GM15510 (cell line): ENCODE measurements around the gene CASKIN1.

ENCODE experiments used
- POLR2A ChIP-seq: IDR thresholded peaks from 3 replicates; pipeline ENCODE4 v1.6.1; 2011; ENCODE audit warnings: borderline replicate concordance; ENCODE audit not compliant: insufficient read length; ENCODE audit errors: extremely low read depth

CASKIN1 gene

GRCh38 chr16:2179107-2179501 lies 17.3 kb downstream of the CASKIN1 start:
- TF ChIP-seq POLR2A, result no peak

DNA sequence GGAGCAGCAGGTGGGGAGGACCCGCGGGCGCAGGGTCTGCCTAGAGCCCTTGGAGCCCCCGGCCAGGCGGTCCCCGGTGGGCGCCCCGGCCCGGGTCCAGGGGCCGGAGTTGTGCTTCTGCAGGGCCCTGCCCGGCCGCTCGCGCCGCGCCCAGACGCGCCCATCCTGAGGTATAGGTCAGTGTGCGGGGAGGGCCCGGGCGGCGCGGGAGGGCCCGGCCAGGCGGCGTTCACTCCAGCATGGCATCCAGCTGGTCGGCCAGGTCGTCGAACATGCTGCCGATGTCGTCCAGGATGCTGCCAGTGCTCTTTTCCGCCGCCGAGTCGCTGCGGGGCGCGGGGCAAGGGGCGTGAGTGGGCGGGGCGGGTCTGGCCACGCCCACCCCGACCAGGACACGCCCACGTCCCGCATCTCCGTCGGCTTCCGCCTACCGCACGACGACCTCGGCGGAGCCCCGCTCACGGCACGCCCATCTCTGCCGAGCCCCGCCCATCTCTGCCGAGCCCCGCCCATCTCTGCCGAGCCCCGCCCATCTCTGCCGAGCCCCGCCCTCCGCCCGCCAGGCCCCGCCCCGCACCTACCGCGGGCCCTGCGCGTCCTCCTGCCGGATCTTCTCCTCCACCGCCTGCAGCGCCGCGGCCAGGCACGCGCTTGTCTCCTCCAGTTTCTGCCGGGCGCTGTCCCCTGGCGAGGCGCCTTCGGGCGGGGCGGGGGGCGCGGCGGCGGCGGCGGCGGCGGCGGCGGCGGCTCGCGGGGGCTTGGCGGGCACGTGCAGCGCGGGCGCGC lies 17.9 kb downstream of the CASKIN1 start:
- no peak for TF ChIP-seq POLR2A

GRCh38 chr16:2177561-2177960 lies 18.8 kb downstream of the CASKIN1 start:
- TF ChIP-seq POLR2A, result no peak

- TF ChIP-seq POLR2A, result no peak
These were observed 19.3 kb downstream of the CASKIN1 start for GRCh38 chr16:2177101-2177500.

DNA sequence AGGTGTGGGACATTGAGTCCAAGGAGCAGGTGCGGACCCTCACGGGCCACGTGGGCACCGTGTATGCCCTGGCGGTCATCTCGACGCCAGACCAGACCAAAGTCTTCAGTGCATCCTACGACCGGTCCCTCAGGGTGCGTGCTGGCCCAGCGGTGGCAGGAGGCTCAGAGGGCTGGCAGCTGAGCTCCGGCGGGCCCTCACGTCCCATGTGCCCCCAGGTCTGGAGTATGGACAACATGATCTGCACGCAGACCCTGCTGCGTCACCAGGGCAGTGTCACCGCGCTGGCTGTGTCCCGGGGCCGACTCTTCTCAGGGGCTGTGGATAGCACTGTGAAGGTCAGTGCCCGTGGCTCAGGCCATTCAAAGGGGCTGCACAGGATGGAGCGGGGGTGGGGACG lies 20.4 kb downstream of the CASKIN1 start:
- TF ChIP-seq POLR2A, result no peak

DNA sequence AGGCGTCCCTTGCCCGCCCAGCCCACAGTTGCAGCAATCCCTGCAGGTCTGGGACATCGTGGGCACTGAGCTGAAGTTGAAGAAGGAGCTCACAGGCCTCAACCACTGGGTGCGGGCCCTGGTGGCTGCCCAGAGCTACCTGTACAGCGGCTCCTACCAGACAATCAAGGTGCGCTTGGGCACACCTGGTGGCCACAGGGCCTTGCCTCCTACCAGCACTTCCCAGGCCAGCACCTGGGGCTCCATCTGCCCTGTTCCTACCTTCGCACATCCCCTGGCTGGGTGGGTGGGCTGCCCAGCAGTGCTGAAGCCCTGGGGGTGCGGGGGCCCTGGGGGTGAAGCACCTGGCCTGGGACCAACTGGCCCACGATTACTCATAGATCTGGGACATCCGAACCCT lies 21.0 kb downstream of the CASKIN1 start:
- no peak for TF ChIP-seq POLR2A

DNA sequence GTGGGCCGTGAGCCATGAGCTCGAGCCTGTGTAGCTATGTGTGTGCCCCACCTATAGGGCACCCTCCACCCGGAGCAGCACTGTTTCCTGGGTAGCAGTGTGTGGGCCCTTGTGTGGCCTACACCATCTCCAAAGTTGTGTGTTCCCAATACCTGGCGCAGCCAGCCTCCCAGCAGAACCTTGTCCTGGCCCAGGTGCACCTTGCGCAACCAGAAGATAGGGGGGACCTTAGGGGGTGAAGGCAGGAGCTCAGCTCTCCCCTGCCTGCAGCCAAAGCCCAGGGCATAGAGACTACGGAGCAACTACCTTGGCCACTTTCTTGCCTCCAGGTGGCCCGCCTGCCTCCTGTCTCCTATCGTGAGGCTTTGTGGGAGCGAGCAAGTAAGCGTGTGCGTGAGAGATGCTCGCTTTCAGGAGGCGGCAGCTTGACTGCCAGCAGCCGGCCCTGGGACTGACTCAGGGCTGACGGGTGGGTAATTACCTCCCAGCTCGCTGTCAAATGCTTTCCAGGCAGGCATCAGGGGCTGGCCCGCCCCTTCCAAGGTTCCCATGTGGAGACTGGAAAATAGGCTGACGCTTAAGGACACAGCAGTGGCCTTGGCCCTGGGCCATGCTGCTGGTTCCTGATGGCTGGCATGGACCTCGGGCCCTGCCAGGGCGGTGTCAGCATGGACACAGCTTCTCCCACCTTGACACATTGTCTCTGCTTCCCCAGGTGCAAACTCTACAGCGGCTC lies 21.8 kb downstream of the CASKIN1 start:
- TF ChIP-seq POLR2A, result no peak

- no peak for TF ChIP-seq POLR2A
These were observed 22.5 kb downstream of the CASKIN1 start for GRCh38 chr16:2173916-2174315.

DNA sequence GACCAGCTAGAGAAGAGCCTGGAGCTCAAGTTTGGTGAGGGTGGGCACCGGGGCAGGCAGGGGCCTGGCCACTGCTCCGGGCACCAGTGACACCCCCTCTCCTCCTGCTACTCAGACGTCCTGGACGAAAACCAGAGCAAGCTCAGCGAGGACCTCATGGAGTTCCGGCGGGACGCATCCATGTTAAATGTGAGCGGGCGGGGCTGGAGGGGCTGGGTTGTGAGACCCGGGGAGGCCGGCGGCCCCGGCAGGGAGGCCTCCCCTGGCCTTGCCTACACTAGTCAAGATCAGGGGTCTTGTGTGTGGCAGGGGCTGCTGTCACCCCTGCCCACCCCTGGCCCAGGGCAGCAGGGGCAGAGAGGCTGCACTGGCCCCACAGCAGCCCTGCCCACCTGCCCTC lies 23.0 kb downstream of the CASKIN1 start:
- no peak for TF ChIP-seq POLR2A

DNA sequence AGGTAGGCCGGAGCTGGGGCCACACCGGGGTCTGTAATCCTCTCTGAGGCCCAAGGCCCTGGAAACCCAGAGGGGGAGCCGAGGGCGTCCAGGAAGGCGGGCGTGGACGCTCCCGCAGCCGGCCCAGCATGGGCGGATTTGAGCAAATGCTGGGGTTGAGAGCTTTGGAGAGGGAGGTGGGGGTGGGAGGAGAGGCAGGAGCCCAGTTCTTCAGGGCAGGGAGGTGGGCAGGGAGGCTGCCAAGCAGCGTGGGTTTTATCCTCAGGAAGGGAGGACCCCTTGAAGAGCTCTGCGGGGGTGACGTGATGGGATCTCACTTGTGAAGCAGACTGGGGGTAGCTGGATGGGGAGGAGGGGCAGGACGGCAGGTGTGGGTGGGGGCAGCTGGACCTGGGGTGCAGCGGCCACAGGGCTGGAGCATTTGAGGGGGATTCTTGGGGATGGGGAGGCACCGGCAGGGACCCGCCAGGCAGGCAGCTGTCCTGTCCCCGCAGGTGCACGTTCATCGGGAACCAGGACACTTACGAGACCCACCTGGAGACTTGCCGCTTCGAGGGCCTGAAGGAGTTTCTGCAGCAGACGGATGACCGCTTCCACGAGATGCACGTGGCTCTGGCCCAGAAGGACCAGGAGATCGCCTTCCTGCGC lies 23.6 kb downstream of the CASKIN1 start:
- no peak for TF ChIP-seq POLR2A

DNA sequence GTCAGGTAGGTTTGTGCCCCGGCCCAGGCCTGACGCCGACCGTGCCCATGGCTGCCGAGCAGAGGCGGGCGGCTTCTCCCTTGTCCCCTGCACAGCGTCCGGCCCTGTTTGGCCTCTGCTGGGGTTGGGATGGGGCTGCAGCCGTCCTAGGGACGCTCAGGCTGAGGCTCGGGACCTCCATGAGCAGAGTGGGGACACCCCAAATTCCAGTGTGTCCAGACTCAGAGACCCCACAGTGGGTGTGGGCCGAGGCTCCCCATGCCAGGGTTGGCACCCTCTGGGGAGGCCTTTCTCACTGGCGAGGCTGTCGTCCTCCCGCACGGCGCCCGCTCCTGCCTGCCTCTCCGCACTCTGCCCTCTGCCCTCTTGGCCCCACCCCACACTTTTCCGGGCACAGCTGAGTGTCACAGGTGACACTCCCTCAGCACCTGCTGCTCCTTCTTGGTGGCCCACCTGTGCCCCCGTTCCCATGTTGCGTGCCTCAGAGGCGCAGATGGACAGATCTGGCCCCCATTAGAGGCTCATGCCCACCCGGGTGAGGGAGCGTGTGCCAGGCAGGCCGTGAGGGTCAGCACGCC lies 24.7 kb downstream of the CASKIN1 start:
- no peak for TF ChIP-seq POLR2A

DNA sequence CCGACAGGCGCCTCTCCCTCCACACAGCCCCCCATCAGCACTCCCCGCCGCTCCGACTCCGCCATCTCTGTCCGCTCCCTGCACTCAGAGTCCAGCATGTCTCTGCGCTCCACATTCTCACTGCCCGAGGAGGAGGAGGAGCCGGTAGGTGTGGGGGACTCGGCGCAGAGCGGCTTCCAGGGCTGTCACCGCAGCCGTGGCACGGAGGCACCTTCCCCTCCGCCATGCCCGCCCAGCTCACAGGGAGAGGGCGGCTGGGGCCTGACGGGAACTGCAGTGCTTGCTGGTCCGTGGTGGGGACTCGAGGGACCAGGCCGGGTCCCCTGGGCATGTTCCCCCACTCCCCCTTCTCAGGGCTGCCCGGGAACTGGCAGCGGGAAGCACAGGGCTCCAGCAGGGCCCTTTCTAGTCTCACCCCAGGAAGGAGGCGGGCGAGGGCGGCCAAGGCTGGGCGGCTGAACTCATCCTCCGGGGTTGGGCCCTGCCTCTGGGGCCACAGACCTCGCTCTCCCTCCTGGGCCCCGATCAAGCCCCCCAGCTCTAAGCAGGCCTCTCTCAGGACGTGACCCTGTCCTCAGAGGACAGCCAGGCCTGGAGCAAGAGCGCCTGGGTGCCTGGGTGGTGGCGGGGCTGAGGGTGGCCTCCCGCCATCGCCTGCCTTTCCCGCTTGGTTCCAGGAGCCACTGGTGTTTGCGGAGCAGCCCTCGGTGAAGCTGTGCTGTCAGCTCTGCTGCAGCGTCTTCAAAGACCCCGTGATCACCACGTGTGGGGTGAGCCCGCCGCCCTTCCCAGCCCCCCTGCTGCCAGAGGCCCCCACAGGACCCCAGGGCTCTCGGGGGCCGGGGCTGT lies 25.6 kb downstream of the CASKIN1 start:
- TF ChIP-seq POLR2A, result no peak

DNA sequence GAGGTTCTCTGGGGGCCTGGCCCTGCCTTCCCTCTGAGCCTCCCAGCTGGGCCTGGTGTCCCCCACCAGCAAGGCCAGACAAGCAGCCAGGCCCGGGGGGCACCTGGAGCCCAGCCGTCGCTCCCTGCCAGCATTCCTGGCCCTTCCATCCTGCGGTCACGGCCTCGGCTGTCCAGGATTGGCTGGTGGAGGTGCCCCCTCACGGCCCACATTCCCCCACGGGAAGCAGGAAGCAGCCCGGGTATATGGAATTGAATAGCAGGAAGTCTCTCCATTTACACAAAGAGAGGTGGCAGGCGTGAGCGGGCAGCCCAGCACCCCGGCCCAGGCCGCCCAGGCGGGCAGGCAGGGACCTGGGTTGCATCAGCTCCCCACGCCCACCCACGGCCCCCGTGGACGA lies 26.3 kb downstream of the CASKIN1 start:
- TF ChIP-seq POLR2A, result no peak

DNA sequence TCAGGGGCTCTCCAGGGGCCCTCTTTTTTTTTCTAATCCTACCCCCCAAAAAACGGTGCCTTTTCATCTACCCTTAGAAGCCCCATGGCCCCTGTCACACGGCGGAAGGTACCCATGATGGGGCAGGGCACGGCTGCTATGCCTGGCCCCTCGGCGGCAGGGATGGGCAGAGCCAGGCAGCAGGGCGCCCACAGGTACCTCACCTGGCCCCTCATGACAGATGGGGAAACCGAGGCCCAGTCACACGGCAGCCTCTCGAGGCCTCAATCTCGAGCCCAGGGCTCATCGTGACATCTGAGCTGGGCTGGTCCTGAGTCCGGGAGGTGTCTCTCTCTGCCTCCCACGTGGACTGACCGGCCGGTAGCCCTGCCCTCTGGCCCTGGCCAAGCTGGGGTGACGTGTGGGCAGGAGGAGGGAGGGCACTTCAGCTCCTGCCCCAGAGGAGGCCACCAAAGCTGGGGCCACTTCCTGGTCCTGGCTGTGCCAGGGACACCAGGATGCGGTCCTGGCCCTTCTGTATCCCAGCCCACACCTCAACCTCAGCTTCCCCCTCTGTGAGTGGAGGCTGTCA lies 29.3 kb downstream of the CASKIN1 start:
- no peak for TF ChIP-seq POLR2A

- no peak for TF ChIP-seq POLR2A
These were observed 29.9 kb downstream of the CASKIN1 start for GRCh38 chr16:2166263-2167067.
